ENCODE results near the gene SP140L.
"Not testable (repeated sequence)": the region's sequence is repeated elsewhere in the genome, so short reads cannot be mapped to it uniquely, and the experiment has no call there.

- not testable (repeated sequence) for TF ChIP-seq POLR2A (IDR thresholded peaks at IDR 0.05; ENCODE audit: low read depth, low read length); SPI1 (IDR thresholded peaks at IDR 0.05; ENCODE audit: low read depth, low read length); POLR2AphosphoS5 (IDR thresholded peaks at IDR 0.05; ENCODE audit: low read depth, low read length); TAF1 (IDR thresholded peaks at IDR 0.05; ENCODE audit: low read depth, low read length); PAX5 (IDR thresholded peaks at IDR 0.05; ENCODE audit: insufficient read depth, low read length, severe bottlenecking)
Observed at GRCh38 chr2:230343041-230343624, 16.1 kb downstream of the SP140L start.
